ENCODE measurements around the gene AOC2. TPM values are rescaled to one million over a fixed set of nuclear protein-coding genes. Genes with fewer than 3 reads are reported as not detected.
A peak's percentile ranks its signal among the peaks of the same experiment; 100 is the strongest.

AOC2 gene
- total and polyA plus RNA-seq, 9 of the 15 experiments (the other 6 are each of a cell fraction or from before 2014, with no cell fraction given), result 0.08 to 0.91 (median 0.49) TPM

DNA sequence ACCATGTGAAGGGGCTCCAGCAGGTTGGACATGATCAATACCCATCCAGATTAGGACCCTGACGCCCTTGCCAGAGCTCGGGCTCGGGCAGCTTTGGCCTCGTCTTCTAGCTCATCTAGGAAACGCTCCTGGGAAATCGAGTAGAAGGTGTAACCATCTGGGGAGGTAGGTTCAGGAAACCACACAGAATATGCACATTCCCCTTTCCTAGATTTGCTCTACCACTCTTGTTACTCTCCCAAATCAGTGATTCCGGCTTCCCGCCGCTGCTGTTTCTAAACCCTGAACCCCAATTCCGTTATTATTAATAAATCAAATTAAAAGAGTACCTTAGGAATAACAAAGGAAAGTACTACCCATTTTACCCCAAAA lies 46.4 kb upstream of the AOC2 start:
- 6% methylated on average over 10 of the region's 10 CpGs for WGBS (ENCODE audit: insufficient coverage, low coverage, missing lambda C conversion rate)
- BruUV-seq (replicated peaks), result no TSS peak
- H2AFZ ChIP-seq (ENCODE audit: low read depth, low read length), result peak overlapping the region; percentile 96
- no peak for FAIRE-seq
- ChIA-PET POLR2A (interaction anchor here (0.6 to 6.4 kb wide), 9 partner anchors 11 to 220 kb away, joined by 3 to 47 read pairs (median 4); partner anchors contain the start of genes AOC3, BECN1 and WNK4), CTCF (ENCODE audit: low intra/inter-chr PET ratio) (no interaction called here)
- peak overlapping the region; percentile 68 for H3K27ac ChIP-seq (ENCODE audit: extremely low read depth, low read depth, low read length)
- ATAC-seq, result no peak
- H3K79me2 ChIP-seq (ENCODE audit: control insufficient read depth, insufficient read depth, low read length), result peaks cover 17% of the 10 kb centered on the region
- H3K4me3 ChIP-seq, result peak overlapping the region; percentile 73
- intact Hi-C loops (cut with micrococcal nuclease) (no loop called here), in situ Hi-C loops (cut with MboI) (no loop called here)
- peak overlapping the region; percentile 94 for H3K4me2 ChIP-seq (ENCODE audit: insufficient read depth, low read length)
- no peaks in the 10 kb centered on the region for H3K9me1 ChIP-seq (ENCODE audit: control insufficient read depth, insufficient read depth, low read length)
- peak overlapping the region; percentile 84 to 99 for H3K9ac ChIP-seq (ENCODE audit: insufficient read depth in 1 of 2, low read depth in 2 of 2, low read length in 2 of 2)
- TF ChIP-seq ZNF263 (CRISPR knock-in tag; IDR thresholded peaks at IDR 0.05; ENCODE audit: borderline replicate concordance) (no peak), MYNN (IDR thresholded peaks at IDR 0.05) (0 out of 2 replicates have a peak, but pooled peaks have one; percentile 7), MYNN (CRISPR knock-in tag; IDR thresholded peaks at IDR 0.05) (no peak), SMARCC2 (IDR thresholded peaks at IDR 0.05; ENCODE audit: low read depth) (no peak), DMBX1 (CRISPR knock-in tag; IDR thresholded peaks at IDR 0.05; ENCODE audit: borderline replicate concordance) (no peak), NFIC (IDR thresholded peaks at IDR 0.05) (no peak), MYC (IDR thresholded peaks at IDR 0.05; ENCODE audit: low read depth, low read length) (no peak), MYC (CRISPR knock-in tag; IDR thresholded peaks at IDR 0.05; ENCODE audit: borderline replicate concordance, low read depth) (no peak)
- peaks cover 19 to 36% of the 10 kb centered on the region in 2 experiments for H3K4me1 ChIP-seq (replicated peaks in 1 of 2; ENCODE audit: control insufficient read depth in 2 of 2, insufficient read depth in 2 of 2, low read length in 2 of 2)
- no peak for DNase-seq (ENCODE audit: extremely low read depth in 1 of 4, low spot score in 3 of 4)
- no peaks in the 10 kb centered on the region for H4K20me1 ChIP-seq (replicated peaks; ENCODE audit: control insufficient read depth, insufficient read depth, low read length)
- no peaks in the 10 kb centered on the region for H3K27me3 ChIP-seq (ENCODE audit: control insufficient read depth in 2 of 2, insufficient read depth in 2 of 2, low read length in 2 of 2)
- peaks cover 30% of the 10 kb centered on the region; the same call in 2 of the 3 replicates for H3K36me3 ChIP-seq (ENCODE audit: control insufficient read depth, insufficient read depth, low read length)
- H3K9me3 ChIP-seq (replicated peaks; ENCODE audit: control insufficient read depth, insufficient read depth, low read depth, low read length), result no peaks in the 10 kb centered on the region
